Parathyroid adenoma (tissue), 2 donors: ENCODE measurements around the gene FKBP4.
A peak's percentile ranks its signal among the peaks of the same experiment; 100 is the strongest.

Experiments
- H2AFZ ChIP-seq: fragments of 300-600 bp; sonication (generic); one replicate; pipeline ENCODE4 v1.7.0; 2017; ENCODE audit warnings: antibody characterized with exemption, mild to moderate bottlenecking
- H3K27ac ChIP-seq: fragments of 300-600 bp; sonication (generic); one replicate; pipeline ENCODE4 v1.7.0; 2017
- H3K27me3 ChIP-seq: fragments of 300-600 bp; sonication (generic); one replicate; pipeline ENCODE4 v1.7.0; 2017; ENCODE audit warnings: low read length; ENCODE audit not compliant: control insufficient read depth, insufficient read depth
- H3K36me3 ChIP-seq: fragments of 300-600 bp; sonication (generic); one replicate; pipeline ENCODE4 v1.7.0; 2017; ENCODE audit warnings: low read length; ENCODE audit not compliant: control insufficient read depth, insufficient read depth
- H3K4me1 ChIP-seq: fragments of 300-600 bp; sonication (generic); one replicate; pipeline ENCODE4 v1.7.0; 2017; ENCODE audit warnings: control low read depth
- H3K4me2 ChIP-seq: fragments of 300-600 bp; sonication (generic); one replicate; pipeline ENCODE4 v1.7.0; 2017; ENCODE audit warnings: low read length
- H3K4me3 ChIP-seq: fragments of 300-600 bp; sonication (generic); one replicate; pipeline ENCODE4 v1.7.0; 2017; ENCODE audit warnings: low read depth, low read length
- H3K79me2 ChIP-seq: fragments of 300-600 bp; sonication (generic); one replicate; pipeline ENCODE4 v1.7.0; 2017; ENCODE audit warnings: control low read depth
- H3K9ac ChIP-seq: fragments of 300-600 bp; sonication (generic); one replicate; pipeline ENCODE4 v1.7.0; 2017; ENCODE audit warnings: mild to moderate bottlenecking
- H3K9me3 ChIP-seq: fragments of 300-600 bp; sonication (generic); one replicate; pipeline ENCODE4 v1.7.0; 2017; ENCODE audit warnings: low read length; ENCODE audit not compliant: control insufficient read depth
- CTCF ChIP-seq: fragments of 300-600 bp; sonication (generic); IDR thresholded peaks from one replicate; pipeline ENCODE4 v1.7.0; 2017; ENCODE audit warnings: antibody characterized with exemption, mild to moderate bottlenecking
- donor health status: primary hyperparathyroidism.

Gene FKBP4

GRCh38 chr12:2803635-2804392 is 9.0 kb downstream of the FKBP4 start:
- no peaks in the 10 kb centered on the region for H3K9me3 ChIP-seq
- H3K9ac ChIP-seq, result no peak overlapping the region
- no peak for TF ChIP-seq CTCF
- no peak overlapping the region for H3K4me3 ChIP-seq
- peak overlapping the region; percentile 30 for H3K27ac ChIP-seq
- no peak overlapping the region for H2AFZ ChIP-seq
- no peaks in the 10 kb centered on the region for H3K36me3 ChIP-seq
- H3K4me2 ChIP-seq, result no peak overlapping the region
- H3K4me1 ChIP-seq, result peaks cover 10% of the 10 kb centered on the region
- H3K27me3 ChIP-seq, result no peaks in the 10 kb centered on the region
- H3K79me2 ChIP-seq, result no peaks in the 10 kb centered on the region

GRCh38 chr12:2804393-2805142 is 9.8 kb downstream of the FKBP4 start:
- Histone ChIP-seq H3K9ac (no peak overlapping the region), H3K79me2 (no peaks in the 10 kb centered on the region), H3K27ac (peak overlapping the region; percentile 30), H3K4me1 (peaks cover 10% of the 10 kb centered on the region), H3K9me3 (no peaks in the 10 kb centered on the region), H3K4me3 (no peak overlapping the region), H2AFZ (no peak overlapping the region), H3K4me2 (no peak overlapping the region), H3K27me3 (no peaks in the 10 kb centered on the region), H3K36me3 (no peaks in the 10 kb centered on the region)
- TF ChIP-seq CTCF, result no peak

GRCh38 chr12:2805143-2805520 is 10.4 kb downstream of the FKBP4 start:
- Histone ChIP-seq H3K4me1 (peaks cover 10% of the 10 kb centered on the region), H3K27me3 (no peaks in the 10 kb centered on the region), H3K4me3 (no peak overlapping the region), H2AFZ (no peak overlapping the region), H3K79me2 (no peaks in the 10 kb centered on the region), H3K27ac (no peak overlapping the region), H3K9me3 (no peaks in the 10 kb centered on the region), H3K4me2 (no peak overlapping the region), H3K36me3 (no peaks in the 10 kb centered on the region), H3K9ac (no peak overlapping the region)
- no peak for TF ChIP-seq CTCF

GRCh38 chr12:2806700-2807099 is 11.9 kb downstream of the FKBP4 start:
- Histone ChIP-seq H3K9me3 (no peaks in the 10 kb centered on the region), H2AFZ (no peak overlapping the region), H3K4me3 (no peak overlapping the region), H3K4me1 (peaks cover 10% of the 10 kb centered on the region), H3K79me2 (no peaks in the 10 kb centered on the region), H3K4me2 (no peak overlapping the region), H3K27me3 (no peaks in the 10 kb centered on the region), H3K9ac (no peak overlapping the region), H3K27ac (no peak overlapping the region), H3K36me3 (no peaks in the 10 kb centered on the region)
- TF ChIP-seq CTCF, result no peak
